ENCODE data around the gene SLC9A8.

The SLC9A8 gene

GRCh38 chr20:49916146-49917002, 103.7 kb downstream of the SLC9A8 start:
- DNase-seq (ENCODE audit: low spot score), result no peak

- DNase-seq (ENCODE audit: low spot score), result no peak
These were observed 105.8 kb downstream of the SLC9A8 start for GRCh38 chr20:49918446-49918845.

- DNase-seq (ENCODE audit: low spot score), result no peak
These were observed 106.4 kb downstream of the SLC9A8 start for GRCh38 chr20:49919009-49919408.

GRCh38 chr20:49919461-49919860, 106.8 kb downstream of the SLC9A8 start:
- no peak for DNase-seq (ENCODE audit: low spot score)

- no peak for DNase-seq (ENCODE audit: low spot score)
These were observed 111.6 kb downstream of the SLC9A8 start for GRCh38 chr20:49924247-49924646.

GRCh38 chr20:49925901-49926454, 113.3 kb downstream of the SLC9A8 start:
- DNase-seq (ENCODE audit: low spot score), result no peak

GRCh38 chr20:49928411-49929141, 115.9 kb downstream of the SLC9A8 start:
- no peak for DNase-seq (ENCODE audit: low spot score)

- no peak for DNase-seq (ENCODE audit: low spot score)
These were observed 116.5 kb downstream of the SLC9A8 start for GRCh38 chr20:49929142-49929494.

GRCh38 chr20:49935746-49936152, 123.1 kb downstream of the SLC9A8 start:
- DNase-seq (ENCODE audit: low spot score), result no peak

GRCh38 chr20:49936153-49937026, 123.8 kb downstream of the SLC9A8 start, which contains the start of gene RNF114:
Gene RNF114, plus strand, starts transcription at chr20:49936397. Its CDS starts 16 bp downstream, at chr20:49936413.
- DNase-seq (ENCODE audit: low spot score), result peak; percentile 87

- DNase-seq (ENCODE audit: low spot score), result no peak
These were observed 124.7 kb downstream of the SLC9A8 start for GRCh38 chr20:49937027-49937929.

- DNase-seq (ENCODE audit: low spot score), result no peak
These were observed 125.8 kb downstream of the SLC9A8 start for GRCh38 chr20:49938173-49939163.

- no peak for DNase-seq (ENCODE audit: low spot score)
These were observed 128.8 kb downstream of the SLC9A8 start for GRCh38 chr20:49941456-49941855.
